HL-60 (cell line): ENCODE data around the gene NOC4L.

Source experiments
- DNase-seq, 2 experiments: peaks; one replicate each; pipeline ENCODE4 v3.0.0-alpha.2; 2010 to 2020; ENCODE audit warnings: low read depth in 1 of 2, low spot score in 1 of 2
- H3K27ac ChIP-seq: fragments of 250-450 bp; sonication (Bioruptor Pico); replicated peaks from 2 replicates; pipeline ENCODE4 v1.5.1; 2020; ENCODE audit warnings: mild to moderate bottlenecking, moderate library complexity
- H3K27me3 ChIP-seq: fragments of 250-450 bp; sonication (Bioruptor Pico); 2 replicates; pipeline ENCODE4 v1.5.1; 2021; ENCODE audit warnings: mild to moderate bottlenecking, moderate library complexity; ENCODE audit not compliant: insufficient read depth, poor library complexity, severe bottlenecking
- H3K4me3 ChIP-seq: replicated peaks from 2 replicates; pipeline ENCODE4 v1.5.1; 2011; ENCODE audit warnings: mild to moderate bottlenecking, control low read depth, low read length; ENCODE audit not compliant: insufficient read depth
- CTCF ChIP-seq: IDR thresholded peaks from one replicate; pipeline ENCODE4 v1.5.1; 2011; ENCODE audit warnings: low read length, control low read depth, inconsistent platforms; ENCODE audit not compliant: insufficient read depth
- GABPA ChIP-seq: IDR thresholded peaks from 2 replicates; pipeline ENCODE4 v1.6.1; 2012; ENCODE audit warnings: low read depth
- POLR2AphosphoS5 ChIP-seq: IDR thresholded peaks from 2 replicates; pipeline ENCODE4 v1.6.1; 2012; ENCODE audit warnings: low read depth
- REST ChIP-seq: IDR thresholded peaks from 2 replicates; pipeline ENCODE4 v1.6.1; 2012; ENCODE audit warnings: low read depth; ENCODE audit not compliant: insufficient replicate concordance
- SPI1 ChIP-seq: IDR thresholded peaks from 2 replicates; pipeline ENCODE4 v1.6.1; 2012; ENCODE audit warnings: low read depth, mild to moderate bottlenecking, borderline replicate concordance

NOC4L gene

GRCh38 chr12:132124766-132125425 lies 19.4 kb upstream of the NOC4L start:
- DNase-seq = peak; percentile 42 to 81

GRCh38 chr12:132125736-132126135 lies 18.5 kb upstream of the NOC4L start:
- DNase-seq = no peak
- Histone ChIP-seq H3K27me3 (no peaks in the 10 kb centered on the region), H3K4me3 (no peak overlapping the region), H3K27ac (no peak overlapping the region)
- TF ChIP-seq POLR2AphosphoS5 (no peak), GABPA (no peak), SPI1 (no peak), CTCF (no peak), REST (no peak)

More at GRCh38 chr12:132124766-132125425, 19.4 kb upstream of the NOC4L start:
- no peak for TF ChIP-seq GABPA
- no peak for TF ChIP-seq CTCF
- TF ChIP-seq POLR2AphosphoS5 = no peak; the same call in 1 of the 2 replicates
- TF ChIP-seq SPI1 = no peak
- no peak for TF ChIP-seq REST
- Histone ChIP-seq H3K27ac (peak overlapping the region; percentile 18; the same call in 1 of the 2 replicates), H3K4me3 (no peak overlapping the region), H3K27me3 (no peaks in the 10 kb centered on the region)

GRCh38 chr12:132127041-132127440 lies 17.2 kb upstream of the NOC4L start:
- TF ChIP-seq CTCF = no peak
- TF ChIP-seq REST = no peak
- TF ChIP-seq POLR2AphosphoS5 = no peak
- no peak for TF ChIP-seq GABPA
- Histone ChIP-seq H3K4me3 (no peak overlapping the region), H3K27ac (no peak overlapping the region), H3K27me3 (no peaks in the 10 kb centered on the region)
- no peak for DNase-seq
